ENCODE data around the gene UGCG. TPM values are rescaled to one million over a fixed set of nuclear protein-coding genes. Genes with fewer than 3 reads are reported as not detected.

UGCG gene
- 10 to 100 TPM in 3 of 4 donors, 1 to 10 TPM in 1; 3.8 to 62.6 (median 29.9) TPM for total RNA-seq

DNA sequence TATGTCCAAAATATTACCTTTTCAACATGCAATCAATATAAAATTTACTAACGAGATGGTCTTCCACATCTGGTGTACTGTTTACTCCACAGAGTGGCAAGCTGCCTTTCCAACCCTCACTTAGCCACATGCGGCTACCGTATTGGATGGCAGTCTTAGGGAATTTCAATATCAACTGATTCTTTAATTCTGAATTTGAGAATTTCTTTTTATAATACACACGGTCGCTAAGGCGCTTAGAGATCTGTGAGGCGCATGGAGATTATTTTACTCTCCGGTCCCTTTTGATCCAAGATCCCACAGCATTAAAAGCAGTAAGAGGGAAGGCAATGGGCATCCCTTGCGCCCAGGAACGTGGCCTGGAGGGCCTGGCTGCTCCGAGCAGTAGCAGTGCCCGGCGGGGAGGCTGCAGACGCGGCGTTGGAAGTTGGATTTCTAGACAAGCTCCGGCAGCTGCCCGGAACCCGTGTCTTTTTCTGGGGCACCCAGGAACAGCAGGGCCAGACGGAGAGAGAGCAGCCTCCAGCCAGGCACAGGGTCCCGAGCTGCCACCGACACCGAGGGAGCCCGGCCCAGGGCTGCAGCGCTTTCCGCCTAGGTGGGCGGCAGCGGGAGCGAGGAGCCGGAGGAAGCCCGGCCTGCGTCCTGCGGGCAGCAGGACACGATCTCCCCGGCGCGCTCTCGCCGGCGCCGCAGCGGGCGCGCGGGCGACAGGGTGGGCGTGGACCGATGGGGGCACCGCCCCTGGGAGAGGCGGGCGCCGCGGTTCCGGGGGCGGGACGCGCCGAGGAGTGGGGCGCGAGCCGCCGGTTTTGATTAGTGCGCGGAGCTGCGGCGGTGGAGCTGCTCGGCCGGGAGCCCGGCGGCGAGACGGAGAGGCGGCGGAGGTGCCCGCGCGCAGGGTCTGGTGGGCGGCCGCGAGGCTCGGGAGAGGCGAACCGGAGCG is at the start of gene UGCG:
Gene UGCG, plus strand, starts transcription at position 819 of the 946 bp plus-strand sequence. CDS start 402 bp downstream, outside the sequence.
- Histone ChIP-seq H3K4me1 (peaks cover 16 to 54% (median 41%) of the 10 kb centered on the region in 4 donors), H3K9me3 (no peaks in the 10 kb centered on the region), H3K27ac (peak within 1 kb of the TSS; percentile 93 to 98 (median 96)), H3K4me3 (peak within 1 kb of the TSS; percentile 74 to 89 (median 82)), H3K27me3 (no peaks in the 10 kb centered on the region), H3K36me3 (no peaks in the 10 kb centered on the region)
- TF ChIP-seq, protein P1, sequence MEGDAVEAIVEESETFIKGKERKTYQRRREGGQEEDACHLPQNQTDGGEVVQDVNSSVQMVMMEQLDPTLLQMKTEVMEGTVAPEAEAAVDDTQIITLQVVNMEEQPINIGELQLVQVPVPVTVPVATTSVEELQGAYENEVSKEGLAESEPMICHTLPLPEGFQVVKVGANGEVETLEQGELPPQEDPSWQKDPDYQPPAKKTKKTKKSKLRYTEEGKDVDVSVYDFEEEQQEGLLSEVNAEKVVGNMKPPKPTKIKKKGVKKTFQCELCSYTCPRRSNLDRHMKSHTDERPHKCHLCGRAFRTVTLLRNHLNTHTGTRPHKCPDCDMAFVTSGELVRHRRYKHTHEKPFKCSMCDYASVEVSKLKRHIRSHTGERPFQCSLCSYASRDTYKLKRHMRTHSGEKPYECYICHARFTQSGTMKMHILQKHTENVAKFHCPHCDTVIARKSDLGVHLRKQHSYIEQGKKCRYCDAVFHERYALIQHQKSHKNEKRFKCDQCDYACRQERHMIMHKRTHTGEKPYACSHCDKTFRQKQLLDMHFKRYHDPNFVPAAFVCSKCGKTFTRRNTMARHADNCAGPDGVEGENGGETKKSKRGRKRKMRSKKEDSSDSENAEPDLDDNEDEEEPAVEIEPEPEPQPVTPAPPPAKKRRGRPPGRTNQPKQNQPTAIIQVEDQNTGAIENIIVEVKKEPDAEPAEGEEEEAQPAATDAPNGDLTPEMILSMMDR (IDR thresholded peaks at IDR 0.05) = peak in 1 of 5 experiments; percentile 15
- TF ChIP-seq POLR2A (IDR thresholded peaks at IDR 0.05) (peak; percentile 97), EP300 (IDR thresholded peaks at IDR 0.05; ENCODE audit: low read depth) (no peak), POLR2AphosphoS5 (IDR thresholded peaks at IDR 0.05) (peak; percentile 90 to 98 (median 97))
- intact Hi-C loops (cut with DNase I; ENCODE audit: low total_unique reads) (loop anchor here (2.0 to 5.0 kb wide), 2 partner anchors 176 to 855 kb away; partner anchors contain the start of gene SNX30), in situ Hi-C loops (cut with MboI; ENCODE audit: low pct_ligation_motif_present in 1 of 4, low pct_unique_long_range_greater_than_20kb in 1 of 4, low sequenced_read_pairs in 3 of 4) (loop anchor here in 1 of 4 donors (25.0 kb wide), 2 partner anchors 166 to 466 kb away; no protein-coding TSS in a partner anchor)
- whole genome bisulfite sequencing, 2 donors (ENCODE audit: low coverage in 1 of 2) = 3 to 11% methylated on average over 3 to 39 of the region's 84 CpGs
- peak; percentile 92 for DNase-seq

- Histone ChIP-seq H3K27ac (no peak overlapping the region), H3K36me3 (no peaks in the 10 kb centered on the region), H3K4me1 (no peaks in the 10 kb centered on the region), H3K27me3 (no peaks in the 10 kb centered on the region), H3K4me3 (no peak overlapping the region), H3K9me3 (no peaks in the 10 kb centered on the region)
- TF ChIP-seq, protein P1 (IDR thresholded peaks at IDR 0.05) = no peak
- no peak for TF ChIP-seq POLR2AphosphoS5 (IDR thresholded peaks at IDR 0.05)
- TF ChIP-seq POLR2A (IDR thresholded peaks at IDR 0.05) = no peak
- TF ChIP-seq EP300 (IDR thresholded peaks at IDR 0.05; ENCODE audit: low read depth) = no peak
- intact Hi-C loops (cut with DNase I; ENCODE audit: low total_unique reads) (no loop called here), in situ Hi-C loops (cut with MboI; ENCODE audit: low pct_ligation_motif_present in 1 of 4, low pct_unique_long_range_greater_than_20kb in 1 of 4, low sequenced_read_pairs in 3 of 4) (no loop called here)
- DNase-seq = no peak
- 26 to 49% methylated on average over 2 of the region's 2 CpGs for WGBS, 2 donors (ENCODE audit: low coverage in 1 of 2)
Measured at GRCh38 chr9:111851553-111851952, 45.1 kb upstream of the UGCG start.

- 75 to 100% methylated on average over 1 of the region's 1 CpG for WGBS, 2 donors (ENCODE audit: low coverage in 1 of 2)
- intact Hi-C loops (cut with DNase I; ENCODE audit: low total_unique reads) = no loop called here
- no peak overlapping the region for H3K27ac ChIP-seq
Measured at GRCh38 chr9:111852291-111852690, 44.3 kb upstream of the UGCG start.

DNA sequence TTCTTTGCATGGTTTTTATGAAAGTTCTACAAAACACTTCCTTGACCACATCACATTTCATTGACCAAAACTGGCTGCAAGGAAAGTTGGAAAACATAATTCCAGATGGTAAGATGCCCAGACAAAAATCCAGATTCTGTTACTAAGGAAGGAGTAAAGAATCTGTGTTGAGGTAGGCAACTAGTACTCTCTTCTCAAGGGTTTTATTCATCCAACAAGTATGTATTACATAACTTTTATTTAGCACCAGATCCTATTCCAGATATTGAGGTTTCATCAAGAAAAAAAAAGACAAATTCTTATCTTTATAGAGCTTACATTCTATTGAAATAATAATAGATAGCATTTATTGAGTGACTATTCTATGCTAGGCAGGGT is 43.2 kb upstream of the UGCG start:
- intact Hi-C loops (cut with DNase I; ENCODE audit: low total_unique reads) = no loop called here

More at GRCh38 chr9:111852291-111852690, 44.3 kb upstream of the UGCG start:
- Histone ChIP-seq H3K27me3 (no peaks in the 10 kb centered on the region), H3K9me3 (no peaks in the 10 kb centered on the region), H3K36me3 (no peaks in the 10 kb centered on the region), H3K4me1 (no peaks in the 10 kb centered on the region), H3K4me3 (no peak overlapping the region)
- DNase-seq = no peak
- TF ChIP-seq EP300 (IDR thresholded peaks at IDR 0.05; ENCODE audit: low read depth) = no peak
- no peak for TF ChIP-seq POLR2AphosphoS5 (IDR thresholded peaks at IDR 0.05)
- TF ChIP-seq, protein P1 (IDR thresholded peaks at IDR 0.05) = no peak
- TF ChIP-seq POLR2A (IDR thresholded peaks at IDR 0.05) = no peak
- in situ Hi-C loops (cut with MboI; ENCODE audit: low pct_ligation_motif_present in 1 of 4, low pct_unique_long_range_greater_than_20kb in 1 of 4, low sequenced_read_pairs in 3 of 4) = no loop called here

More for the DNA sequence above, 43.2 kb upstream of the UGCG start:
- Histone ChIP-seq H3K4me1 (no peaks in the 10 kb centered on the region), H3K36me3 (no peaks in the 10 kb centered on the region), H3K9me3 (no peaks in the 10 kb centered on the region), H3K27me3 (no peaks in the 10 kb centered on the region), H3K4me3 (no peak overlapping the region), H3K27ac (no peak overlapping the region)
- TF ChIP-seq EP300 (IDR thresholded peaks at IDR 0.05; ENCODE audit: low read depth) = no peak
- DNase-seq = no peak
- in situ Hi-C loops (cut with MboI; ENCODE audit: low pct_ligation_motif_present in 1 of 4, low pct_unique_long_range_greater_than_20kb in 1 of 4, low sequenced_read_pairs in 3 of 4) = no loop called here

All from transverse colon (tissue), 4 donors.